AG09319 (cell line): ENCODE measurements around the gene PLPPR2.

ENCODE experiments used
- DNase-seq: peaks from one replicate; pipeline ENCODE4 v3.0.0-alpha.2; 2010; ENCODE audit warnings: low read depth; ENCODE audit errors: extremely low read depth
- CTCF ChIP-seq: IDR thresholded peaks from 2 replicates; pipeline ENCODE4 v1.5.1; 2011; ENCODE audit warnings: low read depth, mild to moderate bottlenecking, inconsistent platforms, low read length, moderate library complexity

Gene PLPPR2

GRCh38 chr19:11383706-11384048 lies 28.4 kb downstream of the PLPPR2 start:
- no peak for DNase-seq
- no peak for TF ChIP-seq CTCF

GRCh38 chr19:11384778-11385129 lies 29.5 kb downstream of the PLPPR2 start:
- no peak for DNase-seq
- TF ChIP-seq CTCF, result no peak

- DNase-seq, result no peak
- no peak for TF ChIP-seq CTCF
These were observed 32.2 kb downstream of the PLPPR2 start for GRCh38 chr19:11387162-11388034.

GRCh38 chr19:11390359-11390758 lies 35.1 kb downstream of the PLPPR2 start:
- TF ChIP-seq CTCF, result no peak
- no peak for DNase-seq

GRCh38 chr19:11390933-11391680 lies 35.9 kb downstream of the PLPPR2 start:
- no peak for DNase-seq
- no peak for TF ChIP-seq CTCF

GRCh38 chr19:11397089-11397610 lies 41.9 kb downstream of the PLPPR2 start:
- no peak for TF ChIP-seq CTCF
- DNase-seq, result no peak

GRCh38 chr19:11399667-11400066 lies 44.4 kb downstream of the PLPPR2 start:
- no peak for TF ChIP-seq CTCF

More at GRCh38 chr19:11399667-11400066, 44.4 kb downstream of the PLPPR2 start:
- no peak for DNase-seq
